PC-9 (cell line): ENCODE data around the gene TATDN2. TPM values are rescaled to one million over a fixed set of nuclear protein-coding genes. Genes with fewer than 3 reads are reported as not detected.

Experiments
- Bru-seq: library from RNA; stranded (reverse); fragments of 400-500 nt; gene quantifications from one replicate; lab custom pipeline; 2021; lab: Mats Ljungman, UMichigan
- BruChase-seq, 2 experiments: library from RNA; stranded (reverse); fragments of 400-500 nt; gene quantifications; one replicate each; lab custom pipeline; 2021; lab: Mats Ljungman, UMichigan
- BruUV-seq: library from RNA; stranded (reverse); fragments of 400-500 nt; replicated peaks from 2 replicates; lab custom pipeline; 2021; lab: Mats Ljungman, UMichigan
- CTCF ChIA-PET: fragments of 300-600 bp; sonication (Branson Sonifier 250); formaldehyde crosslinking; loops from one replicate; lab custom pipeline; 2022; ENCODE audit warnings: antibody characterized with exemption; lab: Charles Lee
- POLR2A ChIA-PET: fragments of 300-600 bp; sonication (Branson Sonifier 250); formaldehyde crosslinking; loops from one replicate; lab custom pipeline; 2022; ENCODE audit warnings: antibody characterized with exemption; ENCODE audit not compliant: unreplicated experiment; lab: Charles Lee
- DNase-seq, 2 experiments: peaks; one replicate each; pipeline versions ENCODE4 v3.0.0 to v3.0.0-alpha.2; 2015 to 2022; ENCODE audit warnings: mixed read lengths in 1 of 2
- H2AFZ ChIP-seq: fragments of 200-600 bp; sonication (generic); 2 replicates; pipeline ENCODE4 v1.8.1; 2017; ENCODE audit warnings: antibody characterized with exemption
- H3F3A ChIP-seq: fragments of 200-600 bp; sonication (generic); 2 replicates; pipeline ENCODE4 v1.8.1; 2017; ENCODE audit warnings: antibody characterized with exemption, mild to moderate bottlenecking, low read depth; ENCODE audit not compliant: insufficient read depth
- H3K27ac ChIP-seq: fragments of 200-600 bp; sonication (generic); 2 replicates; pipeline ENCODE4 v1.6.1; 2016; ENCODE audit warnings: mixed run types
- H3K27me3 ChIP-seq: fragments of 200-600 bp; sonication (generic); 2 replicates; pipeline ENCODE4 v1.6.1; 2016; ENCODE audit warnings: low read depth, mixed run types; ENCODE audit not compliant: insufficient read depth
- H3K36me3 ChIP-seq: fragments of 200-600 bp; sonication (generic); 2 replicates; pipeline ENCODE4 v1.6.1; 2016; ENCODE audit warnings: low read depth, mixed run types
- H3K4me1 ChIP-seq: fragments of 200-600 bp; sonication (generic); replicated peaks from 2 replicates; pipeline ENCODE4 v1.6.1; 2016; ENCODE audit warnings: mixed run types; ENCODE audit not compliant: insufficient read depth
- H3K4me2 ChIP-seq: fragments of 200-600 bp; sonication (generic); 2 replicates; pipeline ENCODE4 v1.6.1; 2017; ENCODE audit warnings: mixed run types
- H3K4me3 ChIP-seq: fragments of 200-600 bp; sonication (generic); 2 replicates; pipeline ENCODE4 v1.6.1; 2016; ENCODE audit warnings: mixed run types
- H3K79me2 ChIP-seq: fragments of 200-600 bp; sonication (generic); 2 replicates; pipeline ENCODE4 v1.6.1; 2017; ENCODE audit warnings: low read depth, mixed run types
- H3K9me2 ChIP-seq: fragments of 200-600 bp; sonication (generic); 2 replicates; pipeline ENCODE4 v1.8.1; 2017; ENCODE audit warnings: mild to moderate bottlenecking; ENCODE audit not compliant: insufficient read depth
- H3K9me3 ChIP-seq: fragments of 200-600 bp; sonication (generic); 2 replicates; pipeline ENCODE4 v1.8.1; 2016; ENCODE audit warnings: low read depth; ENCODE audit not compliant: insufficient read depth
- H4K20me1 ChIP-seq: fragments of 200-600 bp; sonication (generic); 2 replicates; pipeline ENCODE4 v1.8.1; 2017; ENCODE audit not compliant: insufficient read depth
- CTCF ChIP-seq: fragments of 200-600 bp; sonication (generic); conservative IDR thresholded peaks from 2 replicates; pipeline ENCODE4 v1.6.1; 2017; ENCODE audit warnings: mixed run types, antibody characterized with exemption, mild to moderate bottlenecking, moderate library complexity
- EZH2 ChIP-seq: fragments of 200-600 bp; sonication (generic); IDR thresholded peaks from 2 replicates; pipeline ENCODE4 v1.8.0; 2017; ENCODE audit warnings: antibody characterized with exemption, low read depth
- intact Hi-C: fragments of 100-400 bp; cut with micrococcal nuclease; formaldehyde crosslinking; loops from one replicate; pipeline ENCODE4 v1.10.0; 2022; ENCODE audit not compliant: unreplicated experiment
- long read RNA-seq: library from polyadenylated mRNA; stranded (forward); transcript quantifications from one replicate; pipeline ENCODE4 v2.0.0, GENCODE V29; 2022
- total RNA-seq: library from RNA; stranded (reverse); gene quantifications from 2 replicates; pipeline ENCODE4 v1.2.3, GENCODE V29; 2021

TATDN2 gene
- total RNA-seq (27.3 and 34.0 TPM in 2 replicates), Bru-seq, nascent RNA (percentile 68 among the genes with signal in this experiment), BruChase-seq, experiment 1, labeled RNA remaining after a 2-hour chase (percentile 88 among the genes with signal in this experiment), BruChase-seq, experiment 2, labeled RNA remaining after a 6-hour chase (percentile 97 among the genes with signal in this experiment)
- long read RNA-seq, full-length matches to known transcripts, result 1 of 6 reads
- long read RNA-seq, partial matches to known transcripts, result 4 of 6 reads
- long read RNA-seq, other reads (novel, unspliced or antisense), result 1 of 6 reads

- intact Hi-C loops, result no loop called here
- POLR2A ChIA-PET, result interaction anchor here (0.6 kb wide), 1 partner anchor 107 kb away, joined by 4 read pairs; the partner anchor contains the start of gene VHL
- H3K36me3 ChIP-seq, result peaks cover 16% of the 10 kb centered on the region; the same call in 1 of the 2 replicates
- CTCF ChIA-PET, result no interaction called here
- peak within 1 kb of the TSS; percentile 80 for H3K4me3 ChIP-seq
- DNase-seq, result peak; percentile 87 to 92
- TF ChIP-seq EZH2, result no peak
- no peak for TF ChIP-seq CTCF
- H3K79me2 ChIP-seq, result peaks cover 26% of the 10 kb centered on the region
- no peaks in the 10 kb centered on the region for H3K9me2 ChIP-seq
- H3K9me3 ChIP-seq, result peaks cover 22% of the 10 kb centered on the region
- H3K27ac ChIP-seq, result no peak within 1 kb of the TSS
- peak within 1 kb of the TSS; percentile 90 for H2AFZ ChIP-seq
- H3F3A ChIP-seq, result peaks cover 15% of the 10 kb centered on the region
- no TSS peak for BruUV-seq
- H3K4me1 ChIP-seq, result peaks cover 17% of the 10 kb centered on the region
- peak within 1 kb of the TSS; percentile 82 for H3K4me2 ChIP-seq
- H3K27me3 ChIP-seq, result no peaks in the 10 kb centered on the region
- H4K20me1 ChIP-seq, result no peaks in the 10 kb centered on the region; the same call in 1 of the 2 replicates
Observed at GRCh38 chr3:10248184-10248983, at the start of gene TATDN2. TSS of gene TATDN2 (plus strand) at chr3:10248459. CDS start at chr3:10249201, 742 bp downstream.

GRCh38 chr3:10198761-10199649, 49.3 kb upstream of the TATDN2 start:
- no peak for TF ChIP-seq CTCF
- TF ChIP-seq EZH2, result no peak
- Histone ChIP-seq H3K27me3 (no peaks in the 10 kb centered on the region), H3F3A (peaks cover 72% of the 10 kb centered on the region), H3K79me2 (peaks cover 55% of the 10 kb centered on the region), H3K4me1 (peaks cover 82% of the 10 kb centered on the region), H3K4me2 (peak overlapping the region; percentile 58), H3K36me3 (peaks cover 18% of the 10 kb centered on the region), H4K20me1 (no peaks in the 10 kb centered on the region), H3K9me2 (no peaks in the 10 kb centered on the region), H3K27ac (peak overlapping the region; percentile 96), H2AFZ (no peak overlapping the region), H3K4me3 (no peak overlapping the region), H3K9me3 (no peaks in the 10 kb centered on the region)
- intact Hi-C loops, result no loop called here
- peak; percentile 66 to 85 for DNase-seq
- POLR2A ChIA-PET, result interaction anchor here (0.6 to 0.7 kb wide), 3 partner anchors 23 to 58 kb away, joined by 3 to 9 read pairs (median 3); partner anchors contain the start of gene VHL
- CTCF ChIA-PET, result no interaction called here
- no TSS peak for BruUV-seq
